ENCODE results near the gene THSD8.

THSD8 gene

DNA sequence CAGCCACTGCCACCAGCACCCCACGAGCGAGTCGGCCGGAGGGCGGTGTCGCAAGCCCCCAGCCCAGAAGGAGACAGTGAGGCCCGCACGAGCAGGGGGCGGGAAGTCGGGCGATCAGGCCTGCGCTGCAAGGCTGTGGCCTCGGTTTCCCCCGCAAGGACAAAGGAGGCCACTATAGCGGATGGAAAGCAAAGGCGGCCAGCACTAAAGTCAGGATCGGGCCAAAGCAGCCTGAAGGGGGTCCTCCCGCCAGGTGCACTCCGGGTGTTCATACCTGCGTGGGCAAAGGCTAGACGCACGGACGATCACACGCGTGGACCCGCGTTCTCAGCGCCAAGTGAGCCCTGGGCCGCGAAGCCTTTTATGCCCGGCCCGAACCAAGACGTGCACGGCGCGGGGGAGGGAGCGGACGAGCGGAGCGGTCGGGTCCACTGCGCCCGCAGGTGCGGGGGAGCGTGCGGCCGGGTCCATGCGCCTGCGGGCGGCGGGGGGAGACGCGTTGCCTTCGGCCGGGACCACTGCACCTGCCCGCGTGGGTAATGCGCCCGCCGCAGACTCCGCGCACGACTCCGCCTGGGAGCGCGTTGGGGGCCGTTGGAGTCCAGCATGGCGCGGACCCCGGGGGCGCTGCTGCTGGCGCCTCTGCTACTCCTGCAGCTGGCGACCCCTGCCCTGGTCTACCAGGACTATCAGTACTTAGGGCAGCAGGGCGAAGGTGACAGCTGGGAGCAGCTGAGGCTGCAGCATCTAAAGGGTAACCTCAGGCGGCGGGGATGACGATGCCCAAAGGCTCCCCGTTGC is at the start of gene THSD8, which contains the start of gene PRDX2:
THSD8 (plus strand) TSS at position 604 of the 801 bp plus-strand sequence; CDS start at position 607, 3 bp downstream.
PRDX2 (minus strand) TSS at position 335 of the 801 bp plus-strand sequence. CDS start 539 bp downstream, outside the sequence.
- TF ChIP-seq TEAD4 (IDR thresholded peaks at IDR 0.05): 0 out of 2 replicates have a peak, but pooled peaks have one; percentile 8
- no peak for TF ChIP-seq CEBPB (IDR thresholded peaks at IDR 0.05)
- TF ChIP-seq CREB1 (IDR thresholded peaks at IDR 0.05; ENCODE audit: low read depth): 0 out of 2 replicates have a peak, but pooled peaks have one; percentile 15
- no peak; the same call in 1 of the 2 replicates for TF ChIP-seq NFIC (IDR thresholded peaks at IDR 0.05)
- TF ChIP-seq ZBTB7A (IDR thresholded peaks at IDR 0.05; ENCODE audit: low read depth): peak; percentile 91
- no peak for TF ChIP-seq RAD21 (IDR thresholded peaks at IDR 0.05; ENCODE audit: low read depth)
- TF ChIP-seq, protein P1, sequence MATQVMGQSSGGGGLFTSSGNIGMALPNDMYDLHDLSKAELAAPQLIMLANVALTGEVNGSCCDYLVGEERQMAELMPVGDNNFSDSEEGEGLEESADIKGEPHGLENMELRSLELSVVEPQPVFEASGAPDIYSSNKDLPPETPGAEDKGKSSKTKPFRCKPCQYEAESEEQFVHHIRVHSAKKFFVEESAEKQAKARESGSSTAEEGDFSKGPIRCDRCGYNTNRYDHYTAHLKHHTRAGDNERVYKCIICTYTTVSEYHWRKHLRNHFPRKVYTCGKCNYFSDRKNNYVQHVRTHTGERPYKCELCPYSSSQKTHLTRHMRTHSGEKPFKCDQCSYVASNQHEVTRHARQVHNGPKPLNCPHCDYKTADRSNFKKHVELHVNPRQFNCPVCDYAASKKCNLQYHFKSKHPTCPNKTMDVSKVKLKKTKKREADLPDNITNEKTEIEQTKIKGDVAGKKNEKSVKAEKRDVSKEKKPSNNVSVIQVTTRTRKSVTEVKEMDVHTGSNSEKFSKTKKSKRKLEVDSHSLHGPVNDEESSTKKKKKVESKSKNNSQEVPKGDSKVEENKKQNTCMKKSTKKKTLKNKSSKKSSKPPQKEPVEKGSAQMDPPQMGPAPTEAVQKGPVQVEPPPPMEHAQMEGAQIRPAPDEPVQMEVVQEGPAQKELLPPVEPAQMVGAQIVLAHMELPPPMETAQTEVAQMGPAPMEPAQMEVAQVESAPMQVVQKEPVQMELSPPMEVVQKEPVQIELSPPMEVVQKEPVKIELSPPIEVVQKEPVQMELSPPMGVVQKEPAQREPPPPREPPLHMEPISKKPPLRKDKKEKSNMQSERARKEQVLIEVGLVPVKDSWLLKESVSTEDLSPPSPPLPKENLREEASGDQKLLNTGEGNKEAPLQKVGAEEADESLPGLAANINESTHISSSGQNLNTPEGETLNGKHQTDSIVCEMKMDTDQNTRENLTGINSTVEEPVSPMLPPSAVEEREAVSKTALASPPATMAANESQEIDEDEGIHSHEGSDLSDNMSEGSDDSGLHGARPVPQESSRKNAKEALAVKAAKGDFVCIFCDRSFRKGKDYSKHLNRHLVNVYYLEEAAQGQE (IDR thresholded peaks at IDR 0.05; ENCODE audit: low read depth): no peak
- TF ChIP-seq YY1 (IDR thresholded peaks at IDR 0.05; ENCODE audit: low read depth): no peak; the same call in 1 of the 2 replicates
- TF ChIP-seq EGR1 (IDR thresholded peaks at IDR 0.05): peak; percentile 71
- TF ChIP-seq, protein P2, sequence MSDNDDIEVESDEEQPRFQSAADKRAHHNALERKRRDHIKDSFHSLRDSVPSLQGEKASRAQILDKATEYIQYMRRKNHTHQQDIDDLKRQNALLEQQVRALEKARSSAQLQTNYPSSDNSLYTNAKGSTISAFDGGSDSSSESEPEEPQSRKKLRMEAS (IDR thresholded peaks at IDR 0.05): peak; percentile 87
- peak; percentile 74 for TF ChIP-seq TCF12 (IDR thresholded peaks at IDR 0.05; ENCODE audit: low read depth)
- peak; percentile 88 for TF ChIP-seq TAF1 (IDR thresholded peaks at IDR 0.05; ENCODE audit: low read depth)
- TF ChIP-seq EP300 (IDR thresholded peaks at IDR 0.05; ENCODE audit: borderline replicate concordance): peak; percentile 69; the same call in 1 of the 2 replicates

DNA sequence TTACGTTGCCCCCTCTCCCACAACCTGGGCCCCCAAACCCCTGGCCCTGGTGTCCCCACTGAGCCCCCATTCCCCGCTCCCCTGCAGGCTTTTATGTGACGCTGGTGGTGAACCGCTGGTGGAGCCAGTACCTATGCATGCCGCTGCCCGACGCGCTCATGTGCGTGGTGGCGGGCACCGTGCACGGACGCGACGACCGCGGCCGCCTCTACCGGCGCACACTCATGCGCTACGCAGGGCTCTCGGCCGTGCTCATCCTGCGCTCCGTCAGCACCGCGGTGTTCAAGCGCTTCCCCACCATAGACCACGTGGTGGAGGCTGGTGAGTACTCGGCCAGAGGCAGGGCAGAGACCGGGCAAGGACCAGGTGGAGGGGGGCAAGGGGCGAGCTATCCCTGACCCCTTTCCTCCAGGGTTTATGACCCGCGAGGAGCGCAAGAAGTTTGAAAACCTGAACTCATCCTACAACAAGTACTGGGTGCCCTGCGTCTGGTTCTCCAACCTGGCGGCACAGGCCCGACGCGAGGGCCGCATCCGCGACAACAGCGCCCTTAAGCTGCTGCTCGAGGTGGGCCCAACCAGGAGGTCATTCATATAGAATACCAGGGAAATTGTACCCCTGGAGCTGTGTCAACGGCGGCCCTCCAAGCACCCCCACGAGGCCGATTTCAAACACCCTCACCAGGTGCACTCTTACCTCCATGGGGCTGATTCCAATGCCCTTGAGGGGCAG is 47.2 kb upstream of the THSD8 start:
- no peak for TF ChIP-seq YY1 (IDR thresholded peaks at IDR 0.05; ENCODE audit: low read depth)
- TF ChIP-seq NFIC (IDR thresholded peaks at IDR 0.05): no peak
- TF ChIP-seq CREB1 (IDR thresholded peaks at IDR 0.05; ENCODE audit: low read depth): no peak
- no peak for TF ChIP-seq TCF12 (IDR thresholded peaks at IDR 0.05; ENCODE audit: low read depth)
- TF ChIP-seq EP300 (IDR thresholded peaks at IDR 0.05; ENCODE audit: borderline replicate concordance): no peak
- TF ChIP-seq FOXM1 (IDR thresholded peaks at IDR 0.05; ENCODE audit: borderline replicate concordance, low read depth): no peak
- TF ChIP-seq, protein P3, sequence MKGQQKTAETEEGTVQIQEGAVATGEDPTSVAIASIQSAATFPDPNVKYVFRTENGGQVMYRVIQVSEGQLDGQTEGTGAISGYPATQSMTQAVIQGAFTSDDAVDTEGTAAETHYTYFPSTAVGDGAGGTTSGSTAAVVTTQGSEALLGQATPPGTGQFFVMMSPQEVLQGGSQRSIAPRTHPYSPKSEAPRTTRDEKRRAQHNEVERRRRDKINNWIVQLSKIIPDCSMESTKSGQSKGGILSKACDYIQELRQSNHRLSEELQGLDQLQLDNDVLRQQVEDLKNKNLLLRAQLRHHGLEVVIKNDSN (IDR thresholded peaks at IDR 0.05): no peak

DNA sequence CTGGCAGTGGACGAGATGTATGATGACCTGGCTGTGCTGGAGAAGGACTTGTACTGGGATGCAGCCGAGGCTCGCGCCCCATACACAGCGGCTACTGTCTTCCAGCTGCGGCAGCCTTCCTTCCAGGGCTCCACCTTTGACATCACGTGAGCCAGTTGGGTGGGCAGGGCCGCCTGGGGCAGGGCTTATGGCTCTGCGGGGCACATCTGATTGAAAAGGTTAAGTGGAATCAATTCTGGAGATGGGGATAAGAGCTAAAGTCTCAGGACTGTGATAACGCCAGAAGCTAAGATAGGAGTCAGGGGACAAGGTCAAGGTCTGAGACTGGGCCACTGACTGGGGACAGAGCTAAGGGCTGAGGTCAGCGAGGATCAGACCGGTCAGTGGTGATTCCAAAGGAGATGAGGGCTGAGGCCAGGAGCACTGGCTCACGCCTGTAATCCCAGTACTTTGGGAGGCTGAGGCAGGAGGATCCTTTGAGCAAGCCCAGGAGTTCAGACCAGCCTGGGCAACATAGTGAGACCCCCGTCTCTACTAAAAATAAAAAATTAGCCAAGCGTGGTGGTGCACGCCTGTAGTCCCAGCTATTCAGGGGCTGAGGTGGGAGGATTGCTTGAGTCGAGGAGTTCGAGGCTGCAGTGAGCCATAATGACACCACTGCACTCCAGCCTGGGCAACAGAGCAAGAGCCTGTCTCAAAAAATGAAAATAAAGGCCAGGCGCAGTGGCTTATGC is 45.6 kb upstream of the THSD8 start:
- no peak for TF ChIP-seq CEBPB (IDR thresholded peaks at IDR 0.05)
- TF ChIP-seq, protein P2 (IDR thresholded peaks at IDR 0.05): no peak
- no peak for TF ChIP-seq EGR1 (IDR thresholded peaks at IDR 0.05)
- no peak for TF ChIP-seq TCF12 (IDR thresholded peaks at IDR 0.05; ENCODE audit: low read depth)
- TF ChIP-seq NFIC (IDR thresholded peaks at IDR 0.05): no peak
- no peak for TF ChIP-seq EP300 (IDR thresholded peaks at IDR 0.05; ENCODE audit: borderline replicate concordance)
- TF ChIP-seq, protein P3 (IDR thresholded peaks at IDR 0.05): no peak
- TF ChIP-seq TAF1 (IDR thresholded peaks at IDR 0.05; ENCODE audit: low read depth): no peak
- TF ChIP-seq TEAD4 (IDR thresholded peaks at IDR 0.05): no peak
- TF ChIP-seq, protein P1 (IDR thresholded peaks at IDR 0.05; ENCODE audit: low read depth): no peak
- no peak for TF ChIP-seq RAD21 (IDR thresholded peaks at IDR 0.05; ENCODE audit: low read depth)
- no peak for TF ChIP-seq CREB1 (IDR thresholded peaks at IDR 0.05; ENCODE audit: low read depth)
- no peak for TF ChIP-seq FOXM1 (IDR thresholded peaks at IDR 0.05; ENCODE audit: borderline replicate concordance, low read depth)

DNA sequence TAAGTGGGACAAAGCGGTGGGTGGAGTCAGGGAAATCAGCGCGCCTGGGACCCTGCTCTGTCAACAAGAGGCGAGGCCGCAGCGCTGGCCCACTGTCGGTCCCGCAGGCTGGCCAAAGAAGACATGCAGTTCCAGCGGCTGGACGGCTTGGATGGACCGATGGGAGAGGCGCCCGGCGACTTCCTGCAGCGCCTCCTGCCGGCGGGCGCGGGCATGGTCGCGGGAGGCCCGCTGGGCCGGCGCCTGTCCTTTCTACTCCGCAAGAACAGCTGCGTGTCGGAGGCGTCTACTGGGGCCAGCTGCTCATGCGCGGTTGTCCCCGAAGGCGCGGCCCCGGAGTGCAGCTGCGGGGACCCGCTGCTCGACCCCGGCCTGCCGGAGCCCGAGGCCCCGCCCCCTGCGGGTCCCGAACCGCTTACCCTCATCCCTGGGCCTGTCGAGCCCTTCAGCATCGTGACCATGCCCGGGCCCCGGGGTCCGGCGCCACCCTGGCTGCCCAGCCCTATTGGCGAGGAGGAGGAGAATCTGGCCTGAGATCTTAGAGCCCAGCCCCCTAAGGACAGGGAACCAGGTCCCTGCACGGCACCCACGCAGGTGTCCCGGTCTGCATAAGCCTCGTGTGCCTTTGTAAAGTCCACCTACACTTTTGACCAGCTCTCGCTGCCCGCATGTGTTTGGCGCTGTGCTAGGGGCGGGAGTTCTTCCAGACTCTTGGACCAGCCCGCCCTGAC is 44.2 kb upstream of the THSD8 start:
- TF ChIP-seq, protein P2 (IDR thresholded peaks at IDR 0.05): 0 out of 2 replicates have a peak, but pooled peaks have one; percentile 19
- TF ChIP-seq EP300 (IDR thresholded peaks at IDR 0.05; ENCODE audit: borderline replicate concordance) (no peak), RAD21 (IDR thresholded peaks at IDR 0.05; ENCODE audit: low read depth) (peak; percentile 51; the same call in 1 of the 2 replicates), FOXM1 (IDR thresholded peaks at IDR 0.05; ENCODE audit: borderline replicate concordance, low read depth) (no peak)
